Measurements from ENCODE around the gene DUSP22.
A peak's percentile ranks its signal among the peaks of the same experiment; 100 is the strongest.

- no peak for TF ChIP-seq E2F3 (CRISPR knock-in tag; IDR thresholded peaks at IDR 0.05)
- TF ChIP-seq RFX5 (IDR thresholded peaks at IDR 0.05; ENCODE audit: low read depth, low read length): no peak
- no peak for TF ChIP-seq XRCC4 (IDR thresholded peaks at IDR 0.05; ENCODE audit: extremely low read depth, insufficient read depth, insufficient read length)
- TF ChIP-seq REST (IDR thresholded peaks at IDR 0.05; ENCODE audit: borderline replicate concordance): no peak
- no peak for TF ChIP-seq REST (CRISPR knock-in tag; IDR thresholded peaks at IDR 0.05; ENCODE audit: low read depth)
- 0 out of 6 replicates have a peak, but pooled peaks of 1 of the 3 experiments have one; percentile 2 for TF ChIP-seq CTCF (IDR thresholded peaks at IDR 0.05 in 2 of 3, conservative IDR thresholded peaks at IDR 0.05 in 1 of 3; ENCODE audit: insufficient read depth in 2 of 3, low read depth in 1 of 3, low read length in 3 of 3)
- TF ChIP-seq DPF2 (IDR thresholded peaks at IDR 0.05): no peak
These were observed 59.6 kb downstream of the DUSP22 start for GRCh38 chr6:351867-352289.
